ENCODE results near the gene PPP1CA. TPM values are rescaled to one million over a fixed set of nuclear protein-coding genes. Genes with fewer than 3 reads are reported as not detected.

PPP1CA gene
- total RNA-seq, 4 donors from 2014 or later: 164 to 216 (median 191) TPM

GRCh38 chr11:67354075-67355022, 47.3 kb downstream of the PPP1CA start:
- Histone ChIP-seq H3K4me3 (replicated peaks in 1 of 3) (peak overlapping the region in 1 of 3 donors; percentile 3), H3K27me3 (no peaks in the 10 kb centered on the region), H3K36me3 (no peaks in the 10 kb centered on the region), H3K9me3 (no peaks in the 10 kb centered on the region), H3K27ac (peak overlapping the region; percentile 81 to 99 (median 96)), H3K4me1 (peaks cover 25 to 70% of the 10 kb centered on the region in 2 donors)
- DNase-seq: peak in 1 of 2 donors; percentile 26
- WGBS, 2 donors: 22 to 35% methylated on average over 7 of the region's 8 CpGs
- intact Hi-C loops (cut with DNase I): loop anchor here (10.0 kb wide), 1 partner anchor 150 kb away; the partner anchor contains the start of genes CDK2AP2 and PITPNM1
- TF ChIP-seq CTCF (IDR thresholded peaks at IDR 0.05): no peak
- no peak for TF ChIP-seq POLR2A (IDR thresholded peaks at IDR 0.05)

- Histone ChIP-seq H3K27me3 (no peaks in the 10 kb centered on the region), H3K4me3 (replicated peaks in 1 of 3) (peak within 1 kb of the TSS; percentile 30 to 69 (median 42)), H3K9me3 (no peaks in the 10 kb centered on the region), H3K4me1 (peaks cover 25 to 69% of the 10 kb centered on the region in 2 donors), H3K36me3 (no peaks in the 10 kb centered on the region), H3K27ac (peak within 1 kb of the TSS; percentile 81 to 99 (median 96))
- DNase-seq: peak; percentile 99
- TF ChIP-seq CTCF (IDR thresholded peaks at IDR 0.05) (no peak), POLR2A (IDR thresholded peaks at IDR 0.05) (peak in 1 of 2 donors; percentile 89)
- WGBS, 2 donors: 0% methylated on average over 23 to 27 of the region's 37 CpGs
- intact Hi-C loops (cut with DNase I): loop anchor here (10.0 kb wide), 1 partner anchor 151 kb away; the partner anchor contains the start of genes CDK2AP2 and PITPNM1
Measured at GRCh38 chr11:67353317-67354074, 48.2 kb downstream of the PPP1CA start, which contains the start of gene POLD4. POLD4 (minus strand) TSS chr11:67353546; CDS start chr11:67353399, 147 bp downstream.

GRCh38 chr11:67352546-67353316, 48.9 kb downstream of the PPP1CA start:
- no peaks in the 10 kb centered on the region for H3K9me3 ChIP-seq
- peak overlapping the region; percentile 81 to 99 (median 96) for H3K27ac ChIP-seq
- H3K36me3 ChIP-seq: no peaks in the 10 kb centered on the region
- peak overlapping the region; percentile 30 to 69 (median 42) for H3K4me3 ChIP-seq (replicated peaks in 1 of 3)
- DNase-seq: peak in 1 of 2 donors; percentile 64
- TF ChIP-seq CTCF (IDR thresholded peaks at IDR 0.05) (no peak), POLR2A (IDR thresholded peaks at IDR 0.05) (no peak)
- 9 to 17% methylated on average over 19 to 22 of the region's 25 CpGs for WGBS, 2 donors
- intact Hi-C loops (cut with DNase I): loop anchor here (10.0 kb wide), 1 partner anchor 152 kb away; the partner anchor contains the start of genes CDK2AP2 and PITPNM1
- H3K4me1 ChIP-seq: peaks cover 25 to 61% of the 10 kb centered on the region in 2 donors
- no peaks in the 10 kb centered on the region for H3K27me3 ChIP-seq

GRCh38 chr11:67351275-67352005, 50.2 kb downstream of the PPP1CA start:
- Histone ChIP-seq H3K36me3 (no peaks in the 10 kb centered on the region), H3K27ac (peak overlapping the region; percentile 63 to 99 (median 96)), H3K9me3 (no peaks in the 10 kb centered on the region), H3K4me1 (peaks cover 20 to 48% of the 10 kb centered on the region in 2 donors), H3K27me3 (no peaks in the 10 kb centered on the region), H3K4me3 (replicated peaks in 1 of 3) (no peak overlapping the region)
- 49 to 54% methylated on average over 9 to 11 of the region's 11 CpGs for WGBS, 2 donors
- TF ChIP-seq CTCF (IDR thresholded peaks at IDR 0.05): peak; percentile 84 to 96 (median 86)
- no peak for TF ChIP-seq POLR2A (IDR thresholded peaks at IDR 0.05)
- peak; percentile 68 to 71 for DNase-seq
- intact Hi-C loops (cut with DNase I): loop anchor here (10.0 kb wide), 1 partner anchor 153 kb away; the partner anchor contains the start of genes CDK2AP2 and PITPNM1

All from thyroid gland (tissue), 4 donors.